ENCODE results near the gene SLC2A1.
"Not testable (repeated sequence)": the region's sequence is repeated elsewhere in the genome, so short reads cannot be mapped to it uniquely, and the experiment has no call there.

Gene SLC2A1

GRCh38 chr1:42927274-42927841, 31.3 kb downstream of the SLC2A1 start:
- DNase-seq, result no peak

GRCh38 chr1:42926879-42927242, 31.8 kb downstream of the SLC2A1 start:
- no peak for DNase-seq

- no peak for DNase-seq
These were observed 32.3 kb downstream of the SLC2A1 start for GRCh38 chr1:42926235-42926878.

- no peak for DNase-seq
These were observed 33.6 kb downstream of the SLC2A1 start for GRCh38 chr1:42924851-42925760.

GRCh38 chr1:42924082-42924850, 34.4 kb downstream of the SLC2A1 start:
- DNase-seq, result peak; percentile 75

- DNase-seq, result no peak
These were observed 35.1 kb downstream of the SLC2A1 start for GRCh38 chr1:42923367-42924081.

- DNase-seq, result no peak
These were observed 35.8 kb downstream of the SLC2A1 start for GRCh38 chr1:42922687-42923366.

GRCh38 chr1:42921769-42922168, 36.9 kb downstream of the SLC2A1 start:
- DNase-seq, result no peak

- not testable (repeated sequence) for DNase-seq
These were observed 39.0 kb downstream of the SLC2A1 start for GRCh38 chr1:42919651-42920050.

GRCh38 chr1:42917241-42917495, 41.5 kb downstream of the SLC2A1 start:
- no peak for DNase-seq

GRCh38 chr1:42915456-42915855, 43.2 kb downstream of the SLC2A1 start:
- no peak for DNase-seq

- DNase-seq, result no peak
These were observed 44.5 kb downstream of the SLC2A1 start for GRCh38 chr1:42914092-42914627.

- no peak for DNase-seq
These were observed 45.1 kb downstream of the SLC2A1 start for GRCh38 chr1:42913426-42914091.

- DNase-seq, result no peak
These were observed 47.7 kb downstream of the SLC2A1 start for GRCh38 chr1:42910985-42911384.

- no peak for DNase-seq
These were observed 50.6 kb downstream of the SLC2A1 start for GRCh38 chr1:42908046-42908445.

GRCh38 chr1:42904434-42904833, 54.2 kb downstream of the SLC2A1 start:
- DNase-seq, result no peak

- DNase-seq, result not testable (repeated sequence)
These were observed 58.7 kb downstream of the SLC2A1 start for GRCh38 chr1:42899960-42900359.

- no peak for DNase-seq
These were observed 67.1 kb downstream of the SLC2A1 start for GRCh38 chr1:42891465-42892138.

GRCh38 chr1:42889264-42889663, 69.4 kb downstream of the SLC2A1 start:
- DNase-seq, result no peak

- DNase-seq, result no peak
These were observed 70.5 kb downstream of the SLC2A1 start for GRCh38 chr1:42888013-42888633.

Data from amniotic stem cell (primary cell).